Measurements from ENCODE around the gene SLC6A6. TPM values are rescaled to one million over a fixed set of nuclear protein-coding genes. Genes with fewer than 3 reads are reported as not detected.

The SLC6A6 gene
- polyA plus RNA-seq, 2 donors: 2.5 to 3.8 TPM

- H3K27me3 ChIP-seq (ENCODE audit: control insufficient read depth in 1 of 2, insufficient read depth in 2 of 2, low read length in 2 of 2): no peaks in the 10 kb centered on the region
- no peak overlapping the region for H3K27ac ChIP-seq (ENCODE audit: low read depth in 2 of 2, low read length in 1 of 2)
- H3K4me3 ChIP-seq (ENCODE audit: low read depth in 1 of 2, low read length in 2 of 2): no peak overlapping the region
- no peaks in the 10 kb centered on the region for H3K9me3 ChIP-seq (ENCODE audit: control insufficient read depth in 2 of 2, insufficient read depth in 1 of 2, low read depth in 1 of 2, low read length in 1 of 2)
- 90% methylated on average over 12 of the region's 12 CpGs for WGBS, 2 donors
- H3K4me1 ChIP-seq (ENCODE audit: control insufficient read depth in 2 of 2, insufficient read depth in 2 of 2, low read length in 1 of 2): peaks cover 8 to 9% of the 10 kb centered on the region in 2 donors
- H3K36me3 ChIP-seq (ENCODE audit: control insufficient read depth in 2 of 2, insufficient read depth in 2 of 2, low read length in 1 of 2): no peaks in the 10 kb centered on the region
Observed at GRCh38 chr3:14536837-14537589, 134.6 kb downstream of the SLC6A6 start.

GRCh38 chr3:14537590-14538450, 135.4 kb downstream of the SLC6A6 start:
- Histone ChIP-seq H3K4me3 (ENCODE audit: low read depth in 1 of 2, low read length in 2 of 2) (no peak overlapping the region), H3K9me3 (ENCODE audit: control insufficient read depth in 2 of 2, insufficient read depth in 1 of 2, low read depth in 1 of 2, low read length in 1 of 2) (no peaks in the 10 kb centered on the region), H3K27ac (ENCODE audit: low read depth in 2 of 2, low read length in 1 of 2) (no peak overlapping the region), H3K36me3 (ENCODE audit: control insufficient read depth in 2 of 2, insufficient read depth in 2 of 2, low read length in 1 of 2) (no peaks in the 10 kb centered on the region), H3K27me3 (ENCODE audit: control insufficient read depth in 1 of 2, insufficient read depth in 2 of 2, low read length in 2 of 2) (no peaks in the 10 kb centered on the region), H3K4me1 (ENCODE audit: control insufficient read depth in 2 of 2, insufficient read depth in 2 of 2, low read length in 1 of 2) (peaks cover 6 to 9% of the 10 kb centered on the region in 2 donors)
- WGBS, 2 donors: 89 to 90% methylated on average over 10 of the region's 10 CpGs

DNA sequence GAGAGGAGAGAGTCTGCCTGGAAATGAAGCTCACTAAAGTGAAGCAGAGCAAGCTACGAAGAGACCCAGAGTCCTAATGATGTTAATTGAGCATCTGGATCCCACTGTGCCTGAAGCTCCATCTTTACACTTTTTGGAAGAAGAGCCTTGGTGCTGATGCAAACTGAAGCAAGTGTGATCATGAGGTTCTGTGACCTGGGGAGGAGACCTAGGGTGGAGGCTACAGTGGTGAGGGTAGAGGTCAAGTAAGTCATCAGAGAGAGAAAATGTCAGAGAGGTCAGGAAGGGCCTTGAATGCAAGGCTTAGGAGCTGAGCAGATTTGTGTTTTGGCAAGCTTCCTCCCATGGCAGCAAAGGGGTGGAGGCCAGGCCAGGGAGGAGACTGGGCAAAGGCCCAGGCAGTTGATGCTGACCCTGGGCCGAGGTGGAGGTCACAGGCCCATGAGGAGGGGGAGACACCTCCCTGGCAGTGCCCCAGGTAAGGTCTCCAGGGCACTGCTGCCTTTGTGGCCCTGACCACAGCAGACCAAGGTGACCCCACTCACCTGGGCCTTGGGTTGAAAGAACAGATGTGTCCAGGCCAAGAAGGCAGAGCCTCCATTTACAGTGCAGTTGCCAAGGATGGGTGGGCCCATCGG, 136.2 kb downstream of the SLC6A6 start:
- 75 to 82% methylated on average over 3 of the region's 3 CpGs for WGBS, 2 donors
- Histone ChIP-seq H3K9me3 (ENCODE audit: control insufficient read depth in 2 of 2, insufficient read depth in 1 of 2, low read depth in 1 of 2, low read length in 1 of 2) (no peaks in the 10 kb centered on the region), H3K27ac (ENCODE audit: low read depth in 2 of 2, low read length in 1 of 2) (no peak overlapping the region), H3K27me3 (ENCODE audit: control insufficient read depth in 1 of 2, insufficient read depth in 2 of 2, low read length in 2 of 2) (no peaks in the 10 kb centered on the region), H3K4me3 (ENCODE audit: low read depth in 1 of 2, low read length in 2 of 2) (no peak overlapping the region), H3K36me3 (ENCODE audit: control insufficient read depth in 2 of 2, insufficient read depth in 2 of 2, low read length in 1 of 2) (no peaks in the 10 kb centered on the region), H3K4me1 (ENCODE audit: control insufficient read depth in 2 of 2, insufficient read depth in 2 of 2, low read length in 1 of 2) (peaks cover 2 to 8% of the 10 kb centered on the region in 2 donors)

Other genes starting within 250 kb of the SLC6A6 start
- 10 to 100 TPM; 12.1 to 12.6 TPM for gene XPC, start 224.0 kb upstream of the SLC6A6 start, polyA plus RNA-seq
- gene LSM3, start 223.8 kb upstream of the SLC6A6 start, polyA plus RNA-seq: 10 to 100 TPM in 1 of 2 donors, 1 to 10 TPM in 1; 5.3 to 10.8 TPM
- gene GRIP2, start 137.7 kb downstream of the SLC6A6 start, polyA plus RNA-seq: under 1 TPM; 0.39 to 0.81 TPM
- 10 to 100 TPM; 10.4 to 11.1 TPM for gene CCDC174, start 249.2 kb downstream of the SLC6A6 start, polyA plus RNA-seq

All from esophagus (tissue), 2 donors.